Fibroblast of lung (primary cell): Measurements from ENCODE around the gene OVOL1. TPM values are rescaled to one million over a fixed set of nuclear protein-coding genes. Genes with fewer than 3 reads are reported as not detected.

Source experiments
- DNase-seq, 2 donors: peaks; one replicate each; pipeline versions ENCODE4 v3.0.0 to v3.0.0-alpha.2; 2010; ENCODE audit warnings: low read depth in 2 of 2
- H2AFZ ChIP-seq: 2 replicates; pipeline ENCODE4 v1.5.1; 2012; ENCODE audit warnings: low read length, control low read depth, inconsistent platforms
- H3K27ac ChIP-seq: 2 replicates; pipeline ENCODE4 v1.5.1; 2011; ENCODE audit warnings: low read length, control low read depth; ENCODE audit not compliant: insufficient read depth
- H3K27me3 ChIP-seq: 2 replicates; pipeline ENCODE4 v1.5.1; 2011; ENCODE audit warnings: mild to moderate bottlenecking, low read length; ENCODE audit not compliant: control insufficient read depth, insufficient read depth
- H3K36me3 ChIP-seq: 2 replicates; pipeline ENCODE4 v1.5.1; 2011; ENCODE audit warnings: low read length; ENCODE audit not compliant: control insufficient read depth, insufficient read depth
- H3K4me1 ChIP-seq: 2 replicates; pipeline ENCODE4 v1.5.1; 2011; ENCODE audit warnings: low read length; ENCODE audit not compliant: control insufficient read depth, insufficient read depth; ENCODE audit errors: extremely low read depth
- H3K4me2 ChIP-seq: 2 replicates; pipeline ENCODE4 v1.5.1; 2011; ENCODE audit warnings: low read length, control low read depth; ENCODE audit not compliant: insufficient read depth; ENCODE audit errors: extremely low read depth
- H3K4me3 ChIP-seq, 4 experiments: fragments of 200-600 bp in 1 of 4; sonication (generic) in 1 of 4; replicated peaks in 1 of 4; 2 replicates each; pipeline ENCODE4 v1.5.1; 2011 to 2016; ENCODE audit warnings: low read length in 4 of 4, low read depth in 3 of 4, mild to moderate bottlenecking in 3 of 4, control low read depth in 2 of 4, inconsistent platforms in 1 of 4, mixed read lengths in 1 of 4; ENCODE audit not compliant: insufficient read depth in 1 of 4; ENCODE audit errors: control extremely low read depth in 1 of 4
- H3K79me2 ChIP-seq: 2 replicates; pipeline ENCODE4 v1.5.1; 2012; ENCODE audit warnings: mild to moderate bottlenecking, low read length, inconsistent platforms; ENCODE audit not compliant: control insufficient read depth, insufficient read depth
- H3K9ac ChIP-seq: 2 replicates; pipeline ENCODE4 v1.5.1; 2011; ENCODE audit warnings: mild to moderate bottlenecking, low read length, control low read depth; ENCODE audit not compliant: insufficient read depth
- H3K9me3 ChIP-seq: 2 replicates; pipeline ENCODE4 v1.5.1; 2012; ENCODE audit warnings: low read depth, low read length; ENCODE audit not compliant: control insufficient read depth, insufficient read depth
- H4K20me1 ChIP-seq: 2 replicates; pipeline ENCODE4 v1.5.1; 2011; ENCODE audit warnings: low read length; ENCODE audit not compliant: control insufficient read depth, insufficient read depth; ENCODE audit errors: extremely low read depth
- CTCF ChIP-seq, 2 donors: IDR thresholded peaks in 1 of 2; conservative IDR thresholded peaks in 1 of 2; 1 replicate in 1 of 2; 2 replicates in 1 of 2; pipeline ENCODE4 v1.5.1; 2011 to 2012; ENCODE audit warnings: low read length in 2 of 2, control low read depth in 1 of 2, inconsistent platforms in 1 of 2, low read depth in 1 of 2, mild to moderate bottlenecking in 1 of 2
- EZH2 ChIP-seq: IDR thresholded peaks from 2 replicates; pipeline ENCODE4 v1.5.1; 2012; ENCODE audit warnings: low read length, control low read depth, mild to moderate bottlenecking; ENCODE audit errors: missing control alignments
- polyA plus RNA-seq, 2 donors: library from polyadenylated mRNA; depleted of rRNA in 1 of 2; stranded (reverse) in 1 of 2; unstranded in 1 of 2; fragments of >200 nt; gene quantifications; 2 replicates each; pipeline ENCODE4 v1.2.1, GENCODE V29; 2011 to 2012; ENCODE audit warnings: missing spikeins in 1 of 2
- total RNA-seq: library from RNA; depleted of rRNA; stranded (reverse); fragments of >200 nt; gene quantifications from 2 replicates; pipeline ENCODE4 v1.2.1, GENCODE V29; 2014

OVOL1 gene
- total and polyA plus RNA-seq, 2 donors (not counting 1 experiment from before 2014, with no cell fraction given) = not detected

DNA sequence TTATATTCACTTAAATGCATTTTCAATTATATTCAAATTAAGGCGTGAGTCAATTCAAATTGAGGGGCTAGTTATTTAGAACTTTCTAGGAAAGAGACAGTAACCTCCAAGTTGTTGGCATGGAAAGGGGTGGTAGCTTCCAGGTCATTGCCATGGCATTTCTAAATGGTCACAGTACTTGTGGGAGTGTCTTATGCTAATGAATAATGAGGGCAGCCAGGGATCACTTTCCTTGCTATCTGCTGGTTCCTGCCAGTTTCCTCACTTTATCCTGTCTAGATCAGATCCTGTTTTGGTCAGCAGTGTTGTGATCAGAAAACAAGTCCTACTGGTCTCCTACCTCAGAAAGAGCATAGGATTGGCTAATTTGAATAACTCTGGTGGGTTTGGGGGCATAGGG, 44.5 kb upstream of the OVOL1 start:
- no peak overlapping the region for H3K4me2 ChIP-seq
- H4K20me1 ChIP-seq = no peaks in the 10 kb centered on the region
- no peak overlapping the region for H3K9ac ChIP-seq
- H3K9me3 ChIP-seq = no peaks in the 10 kb centered on the region
- no peaks in the 10 kb centered on the region for H3K36me3 ChIP-seq
- no peak overlapping the region for H3K27ac ChIP-seq
- no peaks in the 10 kb centered on the region for H3K79me2 ChIP-seq
- DNase-seq = no peak
- H3K27me3 ChIP-seq = peaks cover 6% of the 10 kb centered on the region
- no peak overlapping the region for H2AFZ ChIP-seq
- no peak overlapping the region for H3K4me3 ChIP-seq
- no peaks in the 10 kb centered on the region for H3K4me1 ChIP-seq
- TF ChIP-seq EZH2 = no peak
- TF ChIP-seq CTCF (conservative IDR thresholded peaks at IDR 0.05 in 1 of 2, IDR thresholded peaks at IDR 0.05 in 1 of 2; ENCODE audit: low read depth in 1 of 2, low read length in 2 of 2) = no peak

GRCh38 chr11:65743681-65744025, 43.2 kb upstream of the OVOL1 start:
- H2AFZ ChIP-seq = no peak overlapping the region
- H3K4me1 ChIP-seq = no peaks in the 10 kb centered on the region

DNA sequence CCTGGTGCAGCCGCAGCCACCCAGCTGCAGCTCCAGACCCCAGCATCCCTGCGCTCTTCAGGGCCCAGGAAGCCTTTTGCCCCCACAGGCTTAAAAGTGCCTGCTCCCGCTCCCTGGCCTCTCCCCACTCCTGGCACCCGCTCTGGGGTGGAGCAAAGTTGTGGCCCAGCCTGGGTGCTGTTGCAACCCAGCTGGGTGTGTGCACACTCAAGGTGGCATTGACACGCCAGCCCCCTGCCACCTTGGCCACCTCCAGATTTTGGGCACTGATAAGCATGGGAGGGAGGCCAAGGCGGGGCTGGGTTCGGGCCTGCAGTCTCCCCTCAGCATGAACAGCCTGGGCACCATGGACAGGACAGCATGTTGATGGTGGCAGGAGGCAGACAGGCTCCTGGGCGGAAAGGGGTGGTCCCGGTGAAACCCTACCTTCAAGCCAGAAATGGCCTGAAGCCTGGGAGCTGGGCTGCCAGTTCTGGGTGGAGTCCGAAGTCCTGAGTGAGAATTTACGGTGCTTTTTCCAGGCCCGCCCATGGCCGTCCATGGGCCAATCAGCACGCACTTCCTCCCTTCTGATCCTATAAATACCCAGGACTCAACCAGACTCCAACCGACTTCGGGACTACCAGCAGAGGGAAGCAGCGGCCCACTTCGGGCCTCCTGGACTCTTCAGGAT, 42.7 kb upstream of the OVOL1 start:
- Histone ChIP-seq H3K79me2 (no peaks in the 10 kb centered on the region), H3K9ac (no peak overlapping the region), H3K4me3 (no peak overlapping the region), H2AFZ (no peak overlapping the region), H3K4me1 (no peaks in the 10 kb centered on the region), H3K4me2 (no peak overlapping the region), H3K36me3 (no peaks in the 10 kb centered on the region), H3K9me3 (no peaks in the 10 kb centered on the region), H4K20me1 (no peaks in the 10 kb centered on the region), H3K27ac (no peak overlapping the region), H3K27me3 (peaks cover 5% of the 10 kb centered on the region)
- TF ChIP-seq EZH2 (no peak), CTCF (conservative IDR thresholded peaks at IDR 0.05 in 1 of 2, IDR thresholded peaks at IDR 0.05 in 1 of 2; ENCODE audit: low read depth in 1 of 2, low read length in 2 of 2) (peak in 1 of 2 donors; percentile 37)
- peak in 1 of 2 donors; percentile 25 for DNase-seq

More at GRCh38 chr11:65743681-65744025, 43.2 kb upstream of the OVOL1 start:
- TF ChIP-seq CTCF (conservative IDR thresholded peaks at IDR 0.05 in 1 of 2, IDR thresholded peaks at IDR 0.05 in 1 of 2; ENCODE audit: low read depth in 1 of 2, low read length in 2 of 2) (no peak), EZH2 (no peak)
- Histone ChIP-seq H3K4me3 (no peak overlapping the region), H3K79me2 (no peaks in the 10 kb centered on the region), H3K9me3 (no peaks in the 10 kb centered on the region), H3K27me3 (peaks cover 5% of the 10 kb centered on the region), H3K27ac (no peak overlapping the region), H3K4me2 (no peak overlapping the region), H4K20me1 (no peaks in the 10 kb centered on the region), H3K36me3 (no peaks in the 10 kb centered on the region), H3K9ac (no peak overlapping the region)
- no peak for DNase-seq
